HG03108 (cell line): ENCODE measurements around the gene IQSEC1.

Experiments used
- ATAC-seq: cut with Tn5 transposase; IDR thresholded peaks from one replicate; pipeline ENCODE4 v1.9.1; 2021; ENCODE audit warnings: moderate library complexity; ENCODE audit not compliant: unreplicated experiment

The IQSEC1 gene

GRCh38 chr3:12970684-12971083 is 102.5 kb downstream of the IQSEC1 start:
- ATAC-seq, result no peak

GRCh38 chr3:12969486-12969885 is 103.7 kb downstream of the IQSEC1 start:
- no peak for ATAC-seq

GRCh38 chr3:12968541-12968940 is 104.7 kb downstream of the IQSEC1 start:
- ATAC-seq, result no peak

GRCh38 chr3:12967606-12968351 is 105.5 kb downstream of the IQSEC1 start:
- ATAC-seq, result peak; percentile 60

GRCh38 chr3:12966847-12967605 is 106.2 kb downstream of the IQSEC1 start:
- peak; percentile 11 for ATAC-seq

- ATAC-seq, result no peak
Observed at GRCh38 chr3:12965999-12966846, 107.0 kb downstream of the IQSEC1 start.

- ATAC-seq, result no peak
Observed at GRCh38 chr3:12964711-12965612, 108.3 kb downstream of the IQSEC1 start.

GRCh38 chr3:12963922-12964701 is 109.1 kb downstream of the IQSEC1 start:
- ATAC-seq, result no peak

- no peak for ATAC-seq
Observed at GRCh38 chr3:12963231-12963896, 109.9 kb downstream of the IQSEC1 start.

- no peak for ATAC-seq
Observed at GRCh38 chr3:12962292-12962691, 110.9 kb downstream of the IQSEC1 start.

- ATAC-seq, result no peak
Observed at GRCh38 chr3:12961697-12962036, 111.6 kb downstream of the IQSEC1 start.

GRCh38 chr3:12961007-12961696 is 112.1 kb downstream of the IQSEC1 start:
- no peak for ATAC-seq

GRCh38 chr3:12960497-12960896 is 112.7 kb downstream of the IQSEC1 start:
- ATAC-seq, result no peak

GRCh38 chr3:12959838-12960378 is 113.3 kb downstream of the IQSEC1 start:
- no peak for ATAC-seq

GRCh38 chr3:12959410-12959809 is 113.8 kb downstream of the IQSEC1 start:
- no peak for ATAC-seq

- ATAC-seq, result no peak
Observed at GRCh38 chr3:12957824-12958792, 115.1 kb downstream of the IQSEC1 start.

- ATAC-seq, result no peak
Observed at GRCh38 chr3:12957339-12957738, 115.9 kb downstream of the IQSEC1 start.
